Memory B cell (primary cell): ENCODE data around the gene PDE4D.
A peak's percentile ranks its signal among the peaks of the same experiment; 100 is the strongest.
"Not testable (repeated sequence)": the region's sequence is repeated elsewhere in the genome, so short reads cannot be mapped to it uniquely, and the experiment has no call there.

Experiments
- ATAC-seq: fragments of 150-1000 bp; cut with Tn5 transposase; 2 replicates; pipeline ENCODE4 v1.10.0; 2021; ENCODE audit warnings: low read depth, mild to moderate bottlenecking, moderate library complexity
- DNase-seq, 2 donors: peaks; one replicate each; pipeline ENCODE4 v3.0.0; 2022; ENCODE audit warnings: low spot score in 2 of 2
- H3K27ac Mint-ChIP-seq: one replicate; pipeline ENCODE4 v1.8.0; 2022; ENCODE audit warnings: mild to moderate bottlenecking, moderate library complexity, mixed read lengths
- H3K27me3 Mint-ChIP-seq: one replicate; pipeline ENCODE4 v1.8.0; 2022; ENCODE audit warnings: mixed read lengths
- H3K36me3 Mint-ChIP-seq: one replicate; pipeline ENCODE4 v1.8.0; 2022; ENCODE audit warnings: mild to moderate bottlenecking, mixed read lengths
- H3K4me1 Mint-ChIP-seq: one replicate; pipeline ENCODE4 v1.8.0; 2022; ENCODE audit warnings: mixed read lengths
- H3K4me3 Mint-ChIP-seq: one replicate; pipeline ENCODE4 v1.8.0; 2022; ENCODE audit warnings: mild to moderate bottlenecking, moderate library complexity, mixed read lengths
- H3K9me3 Mint-ChIP-seq: one replicate; pipeline ENCODE4 v1.8.0; 2022; ENCODE audit warnings: mixed read lengths

Gene PDE4D

GRCh38 chr5:59586841-59587240 lies 306.7 kb downstream of the PDE4D start:
- Mint-ChIP-seq H3K36me3 (peaks cover 3% of the 10 kb centered on the region), H3K4me3 (no peak overlapping the region), H3K9me3 (no peaks in the 10 kb centered on the region), H3K27me3 (no peaks in the 10 kb centered on the region), H3K4me1 (peaks cover 18% of the 10 kb centered on the region), H3K27ac (no peak overlapping the region)
- ATAC-seq (no peak), DNase-seq (no peak)

- Mint-ChIP-seq H3K9me3 (no peaks in the 10 kb centered on the region), H3K27ac (no peak overlapping the region), H3K27me3 (no peaks in the 10 kb centered on the region), H3K4me3 (no peak overlapping the region), H3K36me3 (peaks cover 3% of the 10 kb centered on the region), H3K4me1 (peaks cover 15% of the 10 kb centered on the region)
- ATAC-seq (no peak), DNase-seq (no peak)
These were observed 308.4 kb downstream of the PDE4D start for GRCh38 chr5:59584858-59585846.

- DNase-seq (no peak), ATAC-seq (no peak)
- H3K27ac Mint-ChIP-seq, result no peak overlapping the region
- H3K4me1 Mint-ChIP-seq, result peaks cover 15% of the 10 kb centered on the region
- no peaks in the 10 kb centered on the region for H3K27me3 Mint-ChIP-seq
- H3K9me3 Mint-ChIP-seq, result no peaks in the 10 kb centered on the region
- H3K4me3 Mint-ChIP-seq, result no peak overlapping the region
- H3K36me3 Mint-ChIP-seq, result peaks cover 3% of the 10 kb centered on the region
These were observed 309.5 kb downstream of the PDE4D start for GRCh38 chr5:59583810-59584562.

GRCh38 chr5:59583151-59583809 lies 310.2 kb downstream of the PDE4D start:
- no peak overlapping the region for H3K4me3 Mint-ChIP-seq
- H3K4me1 Mint-ChIP-seq, result peaks cover 18% of the 10 kb centered on the region

GRCh38 chr5:59582746-59583145 lies 310.8 kb downstream of the PDE4D start:
- H3K27me3 Mint-ChIP-seq, result no peaks in the 10 kb centered on the region
- peaks cover 3% of the 10 kb centered on the region for H3K36me3 Mint-ChIP-seq
- H3K4me1 Mint-ChIP-seq, result peaks cover 18% of the 10 kb centered on the region
- no peak for DNase-seq
- no peak overlapping the region for H3K4me3 Mint-ChIP-seq
- ATAC-seq, result no peak
- H3K9me3 Mint-ChIP-seq, result no peaks in the 10 kb centered on the region
- H3K27ac Mint-ChIP-seq, result no peak overlapping the region

More at GRCh38 chr5:59583151-59583809, 310.2 kb downstream of the PDE4D start:
- no peak for DNase-seq
- no peak for ATAC-seq
- no peaks in the 10 kb centered on the region for H3K9me3 Mint-ChIP-seq
- H3K36me3 Mint-ChIP-seq, result peaks cover 3% of the 10 kb centered on the region
- H3K27ac Mint-ChIP-seq, result no peak overlapping the region
- H3K27me3 Mint-ChIP-seq, result no peaks in the 10 kb centered on the region

- Mint-ChIP-seq H3K27me3 (no peaks in the 10 kb centered on the region), H3K36me3 (no peaks in the 10 kb centered on the region), H3K4me3 (no peak overlapping the region), H3K4me1 (peaks cover 14% of the 10 kb centered on the region), H3K27ac (peak overlapping the region; percentile 13), H3K9me3 (no peaks in the 10 kb centered on the region)
- DNase-seq (no peak), ATAC-seq (no peak)
These were observed 313.7 kb downstream of the PDE4D start for GRCh38 chr5:59579824-59580167.

GRCh38 chr5:59579101-59579823 lies 314.3 kb downstream of the PDE4D start:
- H3K36me3 Mint-ChIP-seq, result no peaks in the 10 kb centered on the region

GRCh38 chr5:59577485-59577884 lies 316.0 kb downstream of the PDE4D start:
- no peak for DNase-seq
- H3K4me1 Mint-ChIP-seq, result peaks cover 17% of the 10 kb centered on the region
- no peak for ATAC-seq
- H3K9me3 Mint-ChIP-seq, result no peaks in the 10 kb centered on the region
- no peak overlapping the region for H3K4me3 Mint-ChIP-seq
- no peaks in the 10 kb centered on the region for H3K27me3 Mint-ChIP-seq
- H3K27ac Mint-ChIP-seq, result no peak overlapping the region
- H3K36me3 Mint-ChIP-seq, result peaks cover 4% of the 10 kb centered on the region

More at GRCh38 chr5:59579101-59579823, 314.3 kb downstream of the PDE4D start:
- DNase-seq (no peak), ATAC-seq (no peak)
- peaks cover 16% of the 10 kb centered on the region for H3K4me1 Mint-ChIP-seq
- H3K9me3 Mint-ChIP-seq, result no peaks in the 10 kb centered on the region
- H3K27me3 Mint-ChIP-seq, result no peaks in the 10 kb centered on the region
- H3K27ac Mint-ChIP-seq, result peak overlapping the region; percentile 3
- H3K4me3 Mint-ChIP-seq, result no peak overlapping the region

- peaks cover 4% of the 10 kb centered on the region for H3K36me3 Mint-ChIP-seq
- H3K27me3 Mint-ChIP-seq, result no peaks in the 10 kb centered on the region
- DNase-seq, result no peak
- H3K4me1 Mint-ChIP-seq, result peaks cover 25% of the 10 kb centered on the region
- ATAC-seq, result no peak
- no peak overlapping the region for H3K27ac Mint-ChIP-seq
- H3K9me3 Mint-ChIP-seq, result no peaks in the 10 kb centered on the region
- no peak overlapping the region for H3K4me3 Mint-ChIP-seq
These were observed 317.7 kb downstream of the PDE4D start for GRCh38 chr5:59575648-59576445.

GRCh38 chr5:59573509-59573908 lies 320.0 kb downstream of the PDE4D start:
- Mint-ChIP-seq H3K27ac (peak overlapping the region; percentile 31), H3K4me1 (peaks cover 30% of the 10 kb centered on the region)
- not testable (repeated sequence) for ATAC-seq, H3K27me3 Mint-ChIP-seq, H3K4me3 Mint-ChIP-seq, H3K9me3 Mint-ChIP-seq, H3K36me3 Mint-ChIP-seq, DNase-seq

GRCh38 chr5:59571067-59571466 lies 322.5 kb downstream of the PDE4D start:
- DNase-seq, result no peak

GRCh38 chr5:59569608-59570334 lies 323.8 kb downstream of the PDE4D start:
- no peak overlapping the region for H3K4me3 Mint-ChIP-seq
- H3K27me3 Mint-ChIP-seq, result no peaks in the 10 kb centered on the region
- peak overlapping the region; percentile 29 for H3K27ac Mint-ChIP-seq
- ATAC-seq (peak; percentile 53), DNase-seq (no peak)
- H3K4me1 Mint-ChIP-seq, result peaks cover 53% of the 10 kb centered on the region
- peaks cover 4% of the 10 kb centered on the region for H3K36me3 Mint-ChIP-seq
- no peaks in the 10 kb centered on the region for H3K9me3 Mint-ChIP-seq

More at GRCh38 chr5:59571067-59571466, 322.5 kb downstream of the PDE4D start:
- H3K27ac Mint-ChIP-seq, result peak overlapping the region; percentile 71
- peaks cover 44% of the 10 kb centered on the region for H3K4me1 Mint-ChIP-seq
- no peaks in the 10 kb centered on the region for H3K9me3 Mint-ChIP-seq
- peaks cover 4% of the 10 kb centered on the region for H3K36me3 Mint-ChIP-seq
- no peak overlapping the region for H3K4me3 Mint-ChIP-seq
- no peak for ATAC-seq
- H3K27me3 Mint-ChIP-seq, result no peaks in the 10 kb centered on the region
